ENCODE data around the gene CMYA5. TPM values are rescaled to one million over a fixed set of nuclear protein-coding genes. Genes with fewer than 3 reads are reported as not detected.

Gene CMYA5
- total RNA-seq, 1 experiment from 2014 or later = 0.22 TPM

GRCh38 chr5:79692596-79692995 lies 3.0 kb downstream of the CMYA5 start:
- no TSS peak for BruUV-seq (replicated peaks)
- POLR2A ChIA-PET = no interaction called here
- DNase-seq (ENCODE audit: low read depth, low spot score) = no peak

More at GRCh38 chr5:79692596-79692995, 3.0 kb downstream of the CMYA5 start:
- Histone ChIP-seq H3K9me2 (ENCODE audit: insufficient read depth) (no peaks in the 10 kb centered on the region), H3K27me3 (ENCODE audit: insufficient read depth, low read length) (no peaks in the 10 kb centered on the region), H3K9ac (ENCODE audit: low read length) (no peak overlapping the region), H4K20me1 (ENCODE audit: insufficient read depth) (no peaks in the 10 kb centered on the region), H2AFZ (ENCODE audit: low read depth, low read length, poor library complexity, severe bottlenecking) (no peak overlapping the region), H3K4me2 (ENCODE audit: low read length) (no peak overlapping the region), H3K4me3 (replicated peaks in 1 of 2; ENCODE audit: low read depth in 1 of 2, low read length in 2 of 2) (no peak overlapping the region), H3K4me1 (ENCODE audit: control insufficient read depth in 1 of 2, insufficient read depth in 2 of 2, low read length in 2 of 2) (no peaks in the 10 kb centered on the region), H3K27ac (ENCODE audit: low read depth, low read length) (no peak overlapping the region), H3K9me3 (ENCODE audit: control insufficient read depth in 1 of 2, insufficient read depth in 1 of 2, low read depth in 1 of 2, low read length in 2 of 2) (no peaks in the 10 kb centered on the region), H3K36me3 (ENCODE audit: control insufficient read depth in 1 of 2, insufficient read depth in 2 of 2, low read length in 2 of 2) (no peaks in the 10 kb centered on the region), H3K79me2 (ENCODE audit: insufficient read depth, low read length) (no peaks in the 10 kb centered on the region)
- CTCF ChIA-PET = no interaction called here
- intact Hi-C loops (cut with micrococcal nuclease) = no loop called here
- ATAC-seq = no peak
- no peak for TF ChIP-seq YY1 (IDR thresholded peaks at IDR 0.05; ENCODE audit: extremely low read depth, insufficient replicate concordance, low read depth, low read length)
- TF ChIP-seq POLR2A (IDR thresholded peaks at IDR 0.05; ENCODE audit: borderline replicate concordance, extremely low read depth, insufficient read depth, insufficient read length) = no peak
- no peak for TF ChIP-seq JUND (IDR thresholded peaks at IDR 0.05)
- no peak for TF ChIP-seq EZH2 (IDR thresholded peaks at IDR 0.05)
- TF ChIP-seq SP1 (IDR thresholded peaks at IDR 0.05; ENCODE audit: low read depth) = no peak
- no peak for TF ChIP-seq ZNF274 (IDR thresholded peaks at IDR 0.05; ENCODE audit: low read depth, low read length)
- TF ChIP-seq SIN3A (IDR thresholded peaks at IDR 0.05; ENCODE audit: low read depth) = no peak
- TF ChIP-seq POLR2AphosphoS5 (IDR thresholded peaks at IDR 0.05; ENCODE audit: low read depth, low read length) = no peak
- no peak for TF ChIP-seq EZH2phosphoT487 (IDR thresholded peaks at IDR 0.05; ENCODE audit: borderline replicate concordance)
- TF ChIP-seq SRF (IDR thresholded peaks at IDR 0.05; ENCODE audit: low read depth) = no peak
- TF ChIP-seq CBX3 (IDR thresholded peaks at IDR 0.05; ENCODE audit: low read depth) = no peak
- TF ChIP-seq, protein P1, sequence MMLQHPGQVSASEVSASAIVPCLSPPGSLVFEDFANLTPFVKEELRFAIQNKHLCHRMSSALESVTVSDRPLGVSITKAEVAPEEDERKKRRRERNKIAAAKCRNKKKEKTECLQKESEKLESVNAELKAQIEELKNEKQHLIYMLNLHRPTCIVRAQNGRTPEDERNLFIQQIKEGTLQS (IDR thresholded peaks at IDR 0.05) = no peak
- no peak for TF ChIP-seq FOSL1 (IDR thresholded peaks at IDR 0.05; ENCODE audit: low read depth)
- no peak for TF ChIP-seq MAX (IDR thresholded peaks at IDR 0.05)
- TF ChIP-seq ELF1 (IDR thresholded peaks at IDR 0.05; ENCODE audit: borderline replicate concordance, low read depth) = no peak
- no peak for TF ChIP-seq ZFX (IDR thresholded peaks at IDR 0.05)
- no peak for TF ChIP-seq CTCF (IDR thresholded peaks at IDR 0.05 in 2 of 3, conservative IDR thresholded peaks at IDR 0.05 in 1 of 3; ENCODE audit: borderline replicate concordance in 1 of 3, insufficient read depth in 1 of 3, low read depth in 2 of 3, low read length in 2 of 3)
- TF ChIP-seq EGR1 (IDR thresholded peaks at IDR 0.05; ENCODE audit: low read depth) = no peak
- TF ChIP-seq RAD21 (IDR thresholded peaks at IDR 0.05; ENCODE audit: low read depth) = no peak
- RAD21 ChIA-PET (ENCODE audit: low non-redundant PET in 1 of 2, low total read pairs in 2 of 2, uncharacterized antibody in 2 of 2, unreplicated experiment in 2 of 2) = no interaction called here

All from HCT116 (cell line).